K562 (cell line): ENCODE results near the gene PTPRT. TPM values are rescaled to one million over a fixed set of nuclear protein-coding genes. Genes with fewer than 3 reads are reported as not detected.

Experiments
- ATAC-seq: fragments of 200-7000 bp; cut with Tn5 transposase; 3 replicates; pipeline ENCODE4 v1.9.1; 2020; ENCODE audit warnings: moderate library complexity
- BruUV-seq: library from RNA; stranded (reverse); fragments of 400-500 nt; replicated peaks from 2 replicates; lab custom pipeline; 2021; lab: Mats Ljungman, UMichigan
- CTCF ChIA-PET: fragments of 300-600 bp; formaldehyde crosslinking; extraction: SDS; loops from one replicate; lab custom pipeline; 2021; ENCODE audit warnings: low intra/inter-chr PET ratio; lab: Yijun Ruan, JAX
- POLR2A ChIA-PET: fragments of 300-600, 350-650 bp; sonication (Branson Sonifier 250); formaldehyde crosslinking; extraction: SDS; loops from one replicate; lab custom pipeline; 2021; ENCODE audit warnings: antibody characterized with exemption, inconsistent platforms; lab: Yijun Ruan, JAX
- DNase-seq, 4 experiments: peaks; one replicate each; pipeline versions ENCODE4 v3.0.0 to v3.0.0-alpha.2; 2011 to 2018; ENCODE audit warnings: low spot score in 3 of 4, mixed read lengths in 3 of 4; ENCODE audit errors: extremely low read depth in 1 of 4
- FAIRE-seq: peaks from 2 replicates; lab custom pipeline; 2011; peaks lifted over from hg19 to GRCh38; lab: Jason Lieb, UNC
- H2AFZ ChIP-seq: 2 replicates; pipeline ENCODE4 v1.6.0; 2011; ENCODE audit warnings: low read depth, low read length, control low read depth, inconsistent platforms
- H3K27ac ChIP-seq: fragments of 200-600 bp; 3 replicates; pipeline ENCODE4 v1.8.0; 2011; ENCODE audit warnings: low read depth, mild to moderate bottlenecking, control low read depth, inconsistent platforms, low read length, moderate library complexity, mixed read lengths; ENCODE audit errors: extremely low read depth
- H3K27me3 ChIP-seq, 2 experiments: fragments of 300-600 bp in 1 of 2; 2 replicates in 1 of 2; 3 replicates in 1 of 2; pipeline versions ENCODE4 v1.6.0 to v1.8.0; 2011; ENCODE audit warnings: inconsistent platforms in 2 of 2, low read length in 2 of 2, mild to moderate bottlenecking in 1 of 2, mixed read lengths in 1 of 2, moderate library complexity in 1 of 2; ENCODE audit not compliant: control insufficient read depth in 2 of 2, insufficient read depth in 2 of 2
- H3K36me3 ChIP-seq: fragments of 300-600 bp; 3 replicates; pipeline ENCODE4 v1.8.0; 2011; ENCODE audit warnings: mild to moderate bottlenecking, low read length, inconsistent platforms; ENCODE audit not compliant: control insufficient read depth, insufficient read depth
- H3K4me1 ChIP-seq, 2 experiments: fragments of 200-600 bp in 1 of 2; replicated peaks in 1 of 2; 2 replicates in 1 of 2; 3 replicates in 1 of 2; pipeline versions ENCODE4 v1.5.1 to v1.8.0; 2011; ENCODE audit warnings: inconsistent platforms in 2 of 2, low read length in 2 of 2, mild to moderate bottlenecking in 1 of 2, mixed read lengths in 1 of 2, moderate library complexity in 1 of 2; ENCODE audit not compliant: control insufficient read depth in 2 of 2, insufficient read depth in 2 of 2
- H3K4me2 ChIP-seq: 2 replicates; pipeline ENCODE4 v1.6.1; 2011; ENCODE audit warnings: low read length, control low read depth, inconsistent platforms, mixed read lengths; ENCODE audit not compliant: insufficient read depth
- H3K4me3 ChIP-seq: fragments of 200-600 bp; sonication (generic), shearing (Covaris generic); 2 replicates; pipeline ENCODE4 v1.5.1; 2016; ENCODE audit warnings: control low read depth, inconsistent platforms
- H3K79me2 ChIP-seq: fragments of 200-600 bp; 3 replicates; pipeline ENCODE4 v1.8.0; 2011; ENCODE audit warnings: low read length, inconsistent platforms; ENCODE audit not compliant: control insufficient read depth, insufficient read depth
- H3K9ac ChIP-seq, 2 experiments: 2 replicates each; pipeline versions ENCODE4 v1.6.0 to v1.6.1; 2011; ENCODE audit warnings: low read depth in 2 of 2, low read length in 2 of 2, control low read depth in 1 of 2, inconsistent platforms in 1 of 2, mild to moderate bottlenecking in 1 of 2, mixed read lengths in 1 of 2; ENCODE audit not compliant: insufficient read depth in 1 of 2
- H3K9me1 ChIP-seq: one replicate; pipeline ENCODE4 v1.6.0; 2011; ENCODE audit warnings: inconsistent platforms, mild to moderate bottlenecking, low read length, moderate library complexity; ENCODE audit not compliant: control insufficient read depth, insufficient read depth
- H3K9me3 ChIP-seq: replicated peaks from 2 replicates; pipeline ENCODE4 v1.5.1; 2011; ENCODE audit warnings: low read depth, low read length, inconsistent platforms; ENCODE audit not compliant: control insufficient read depth, insufficient read depth
- H4K20me1 ChIP-seq: replicated peaks from 2 replicates; pipeline ENCODE4 v1.6.1; 2011; ENCODE audit warnings: low read length, inconsistent platforms, mixed read lengths; ENCODE audit not compliant: control insufficient read depth, insufficient read depth
- CC2D1A ChIP-seq: fragments of 450-650 bp; IDR thresholded peaks from 2 replicates; pipeline ENCODE4 v1.6.1; 2017; ENCODE audit warnings: mild to moderate bottlenecking
- CEBPZ ChIP-seq: fragments of 150-350 bp; IDR thresholded peaks from 2 replicates; pipeline ENCODE4 v1.6.1; 2014; ENCODE audit warnings: low read depth, mild to moderate bottlenecking, low read length, borderline replicate concordance
- GABPB1 ChIP-seq: sonication (generic); formaldehyde crosslinking; IDR thresholded peaks from 2 replicates; pipeline ENCODE4 v1.8.0; 2022; ENCODE audit warnings: mild to moderate bottlenecking, missing genetic modification reagents
- ILF3 ChIP-seq: fragments of 450-650 bp; IDR thresholded peaks from 2 replicates; pipeline ENCODE4 v1.6.1; 2018; ENCODE audit warnings: antibody characterized with exemption, mild to moderate bottlenecking, moderate library complexity, borderline replicate concordance
- JUNB ChIP-seq: fragments of 450-650 bp; formaldehyde crosslinking; conservative IDR thresholded peaks from 2 replicates; pipeline ENCODE4 v1.4.0; 2020; ENCODE audit warnings: mild to moderate bottlenecking
- MCM2 ChIP-seq: fragments of 450-650 bp; IDR thresholded peaks from 2 replicates; pipeline ENCODE4 v1.6.1; 2017; ENCODE audit warnings: low read depth, mild to moderate bottlenecking
- NR2C1 ChIP-seq, 2 experiments: fragments of 450-650 bp; IDR thresholded peaks; 2 replicates each; pipeline ENCODE4 v1.6.1; 2017; ENCODE audit warnings: mild to moderate bottlenecking in 2 of 2, antibody characterized with exemption in 1 of 2, inconsistent platforms in 1 of 2, missing compliant biosample characterization in 1 of 2, missing genetic modification characterization in 1 of 2
- PRDM10 ChIP-seq: fragments of 450-650 bp; IDR thresholded peaks from 2 replicates; pipeline ENCODE4 v1.6.1; 2018; ENCODE audit not compliant: partially characterized antibody
- RAD51 ChIP-seq: fragments of 450-650 bp; IDR thresholded peaks from 2 replicates; pipeline ENCODE4 v1.7.1; 2016; ENCODE audit warnings: low read depth, mild to moderate bottlenecking, borderline replicate concordance
- TBP ChIP-seq: optimal IDR thresholded peaks from 2 replicates; pipeline ENCODE3; 2011; ENCODE audit warnings: low read depth, low read length, improper control_type of control experiment
- TFAP4 ChIP-seq: sonication (generic); formaldehyde crosslinking; IDR thresholded peaks from 2 replicates; pipeline ENCODE4 v1.8.0; 2022; ENCODE audit warnings: missing genetic modification reagents, mild to moderate bottlenecking, moderate library complexity, borderline replicate concordance
- ZNF224 ChIP-seq: sonication (generic); formaldehyde crosslinking; IDR thresholded peaks from 2 replicates; pipeline ENCODE4 v1.8.0; 2022; ENCODE audit warnings: mild to moderate bottlenecking, missing genetic modification reagents
- WGBS: fragments of 100-300 bp; shearing (Covaris generic); methylation state at CpG from one replicate; pipeline ENCODE4 v1.1.6; 2016; ENCODE audit warnings: low coverage, mixed read lengths; ENCODE audit not compliant: insufficient coverage; ENCODE audit errors: missing lambda C conversion rate; 5-methylcytosine and 5-hydroxymethylcytosine counted together
- in situ Hi-C: fragments of 300-500 bp; cut with MboI; formaldehyde crosslinking; loops from 4 replicates; pipeline ENCODE4 v1.15.0; 2018; ENCODE audit warnings: inconsistent platforms, mixed read lengths
- intact Hi-C: fragments of 100-400 bp; cut with micrococcal nuclease; formaldehyde crosslinking; loops from 2 replicates; pipeline ENCODE4 v1.14.2; 2022
- polyA plus RNA-seq, 8 experiments: library from polyadenylated mRNA; depleted of rRNA in 4 of 8; stranded (reverse) in 5 of 8; unstranded in 3 of 8; fragments of >200 nt; fragmentation: Nextera tagmentation in 2 of 8; fragmentation: Illumina TruSeq in 1 of 8; extraction: Ambion mirVana in 2 of 8; extraction: Trizol in 1 of 8; gene quantifications; 2 replicates each; pipeline versions ENCODE4 v1.2.1 to v1.2.3, GENCODE V29; 2011 to 2014; ENCODE audit warnings: inconsistent platforms in 1 of 8, missing spikeins in 1 of 8
- total RNA-seq, 7 experiments: library from RNA; depleted of rRNA in 6 of 7; stranded (reverse); fragments of >200 nt in 6 of 7; fragmentation: Illumina TruSeq in 2 of 7; extraction: Trizol in 2 of 7; gene quantifications; 2 replicates each; pipeline versions ENCODE4 v1.2.1 to v1.2.3, GENCODE V29; 2011 to 2021; ENCODE audit warnings: low replicate concordance in 1 of 7

The PTPRT gene
- total and polyA plus RNA-seq, 9 of the 15 experiments (the other 6 are each of a cell fraction or from before 2014, with no cell fraction given): not detected

GRCh38 chr20:42641886-42642285 lies 547.8 kb downstream of the PTPRT start:
- no peak overlapping the region for H3K4me2 ChIP-seq
- no peaks in the 10 kb centered on the region for H3K9me3 ChIP-seq
- no peak for FAIRE-seq
- H4K20me1 ChIP-seq: no peaks in the 10 kb centered on the region
- H3K9me1 ChIP-seq: no peaks in the 10 kb centered on the region
- no peak overlapping the region for H3K27ac ChIP-seq
- ATAC-seq: no peak
- H3K79me2 ChIP-seq: no peaks in the 10 kb centered on the region
- DNase-seq: no peak
- intact Hi-C loops: no loop called here
- H3K4me3 ChIP-seq: no peak overlapping the region
- H2AFZ ChIP-seq: no peak overlapping the region
- BruUV-seq: no TSS peak
- in situ Hi-C loops: no loop called here
- H3K36me3 ChIP-seq: no peaks in the 10 kb centered on the region
- no peaks in the 10 kb centered on the region for H3K4me1 ChIP-seq
- ChIA-PET POLR2A (no interaction called here), CTCF (no interaction called here)
- no peak overlapping the region for H3K9ac ChIP-seq
- 0% methylated on average over 1 of the region's 1 CpG for whole genome bisulfite sequencing
- no peaks in the 10 kb centered on the region for H3K27me3 ChIP-seq
- TF ChIP-seq PRDM10 (no peak), MCM2 (no peak), NR2C1 (IDR thresholded peaks at IDR 0.05) (no peak), NR2C1 (tag; IDR thresholded peaks at IDR 0.05) (no peak), CC2D1A (no peak), TFAP4 (no peak), GABPB1 (no peak), JUNB (CRISPR knock-in tag) (no peak), RAD51 (no peak), ZNF224 (CRISPR knock-in tag) (no peak), TBP (no peak), CEBPZ (no peak), ILF3 (no peak)
